Measurements from ENCODE around the gene B3GLCT. TPM values are rescaled to one million over a fixed set of nuclear protein-coding genes. Genes with fewer than 3 reads are reported as not detected.

The B3GLCT gene
- total RNA-seq, 1 donor, result 16.0 TPM

GRCh38 chr13:31365630-31366029 is 165.9 kb downstream of the B3GLCT start:
- H3K4me3 ChIP-seq (ENCODE audit: low read depth, low read length), result no peak overlapping the region
- DNase-seq (ENCODE audit: low read depth), result no peak
- TF ChIP-seq CTCF (IDR thresholded peaks at IDR 0.05; ENCODE audit: insufficient read depth, low read depth, low read length), result no peak

GRCh38 chr13:31367410-31367809 is 167.6 kb downstream of the B3GLCT start:
- no peak for TF ChIP-seq CTCF (IDR thresholded peaks at IDR 0.05; ENCODE audit: insufficient read depth, low read depth, low read length)
- DNase-seq (ENCODE audit: low read depth), result no peak
- no peak overlapping the region for H3K4me3 ChIP-seq (ENCODE audit: low read depth, low read length)

GRCh38 chr13:31369213-31369612 is 169.4 kb downstream of the B3GLCT start:
- no peak overlapping the region for H3K4me3 ChIP-seq (ENCODE audit: low read depth, low read length)
- DNase-seq (ENCODE audit: low read depth), result no peak
- TF ChIP-seq CTCF (IDR thresholded peaks at IDR 0.05; ENCODE audit: insufficient read depth, low read depth, low read length), result no peak

- TF ChIP-seq CTCF (IDR thresholded peaks at IDR 0.05; ENCODE audit: insufficient read depth, low read depth, low read length), result no peak
- no peak for DNase-seq (ENCODE audit: low read depth)
- no peak overlapping the region for H3K4me3 ChIP-seq (ENCODE audit: low read depth, low read length)
Measured at GRCh38 chr13:31372454-31372853, 172.7 kb downstream of the B3GLCT start.

- no peak for DNase-seq (ENCODE audit: low read depth)
- no peak overlapping the region for H3K4me3 ChIP-seq (ENCODE audit: low read depth, low read length)
- TF ChIP-seq CTCF (IDR thresholded peaks at IDR 0.05; ENCODE audit: insufficient read depth, low read depth, low read length), result no peak
Measured at GRCh38 chr13:31374682-31375081, 174.9 kb downstream of the B3GLCT start.

GRCh38 chr13:31377946-31378345 is 178.2 kb downstream of the B3GLCT start:
- no peak for DNase-seq (ENCODE audit: low read depth)
- TF ChIP-seq CTCF (IDR thresholded peaks at IDR 0.05; ENCODE audit: insufficient read depth, low read depth, low read length), result no peak
- no peak overlapping the region for H3K4me3 ChIP-seq (ENCODE audit: low read depth, low read length)

GRCh38 chr13:31380715-31381114 is 180.9 kb downstream of the B3GLCT start:
- H3K4me3 ChIP-seq (ENCODE audit: low read depth, low read length), result no peak overlapping the region
- TF ChIP-seq CTCF (IDR thresholded peaks at IDR 0.05; ENCODE audit: insufficient read depth, low read depth, low read length), result no peak
- no peak for DNase-seq (ENCODE audit: low read depth)

Measured in fibroblast of villous mesenchyme (primary cell).